Measurements from ENCODE around the gene FGF19.
A peak's percentile ranks its signal among the peaks of the same experiment; 100 is the strongest.

Gene FGF19

DNA sequence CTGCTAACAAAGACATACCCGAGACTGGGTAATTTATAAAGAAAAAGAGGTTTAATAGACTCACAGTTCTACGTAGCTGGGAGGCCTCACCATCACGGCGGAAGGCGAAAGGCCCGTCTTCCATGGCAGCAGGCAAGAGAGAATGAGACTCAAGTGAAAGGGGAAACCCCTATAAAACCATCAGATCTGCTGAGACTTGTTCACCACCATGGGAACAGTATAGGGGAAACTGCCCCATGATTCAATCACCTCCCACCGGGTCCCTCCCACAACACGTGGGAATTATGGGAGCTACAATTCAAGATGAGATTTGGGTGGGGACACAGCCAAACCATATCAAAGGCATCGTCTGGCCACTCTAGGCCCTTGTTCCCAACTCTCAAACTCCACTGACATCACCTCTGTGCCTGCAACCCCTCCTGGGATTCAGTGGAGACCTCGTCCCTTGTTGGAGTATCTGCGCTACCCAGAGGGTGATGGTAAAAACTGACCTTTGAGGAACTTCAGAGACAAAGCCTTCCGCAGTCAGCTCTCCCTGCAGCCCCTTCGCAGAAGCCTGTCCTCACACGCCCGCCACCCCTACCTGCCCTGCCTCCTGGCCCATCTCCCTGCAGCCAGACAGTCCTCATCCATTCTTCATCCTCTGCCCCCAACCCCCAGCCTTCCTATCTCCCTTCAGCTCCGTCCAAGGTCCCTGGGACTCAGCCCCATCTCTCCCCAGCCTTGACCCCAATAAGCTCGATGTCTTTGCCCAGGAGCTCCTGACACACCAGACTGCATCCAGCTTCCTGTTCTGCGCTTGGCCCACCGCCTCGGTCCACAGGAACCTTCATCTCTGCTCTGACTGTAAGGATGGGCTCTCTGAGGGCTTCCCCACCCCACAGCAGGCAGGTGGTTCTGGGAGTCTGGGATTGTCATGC is 47.0 kb downstream of the FGF19 start:
- intact Hi-C loops (cut with DNase I; ENCODE audit: low total_unique reads), result no loop called here
- TF ChIP-seq, protein P1, sequence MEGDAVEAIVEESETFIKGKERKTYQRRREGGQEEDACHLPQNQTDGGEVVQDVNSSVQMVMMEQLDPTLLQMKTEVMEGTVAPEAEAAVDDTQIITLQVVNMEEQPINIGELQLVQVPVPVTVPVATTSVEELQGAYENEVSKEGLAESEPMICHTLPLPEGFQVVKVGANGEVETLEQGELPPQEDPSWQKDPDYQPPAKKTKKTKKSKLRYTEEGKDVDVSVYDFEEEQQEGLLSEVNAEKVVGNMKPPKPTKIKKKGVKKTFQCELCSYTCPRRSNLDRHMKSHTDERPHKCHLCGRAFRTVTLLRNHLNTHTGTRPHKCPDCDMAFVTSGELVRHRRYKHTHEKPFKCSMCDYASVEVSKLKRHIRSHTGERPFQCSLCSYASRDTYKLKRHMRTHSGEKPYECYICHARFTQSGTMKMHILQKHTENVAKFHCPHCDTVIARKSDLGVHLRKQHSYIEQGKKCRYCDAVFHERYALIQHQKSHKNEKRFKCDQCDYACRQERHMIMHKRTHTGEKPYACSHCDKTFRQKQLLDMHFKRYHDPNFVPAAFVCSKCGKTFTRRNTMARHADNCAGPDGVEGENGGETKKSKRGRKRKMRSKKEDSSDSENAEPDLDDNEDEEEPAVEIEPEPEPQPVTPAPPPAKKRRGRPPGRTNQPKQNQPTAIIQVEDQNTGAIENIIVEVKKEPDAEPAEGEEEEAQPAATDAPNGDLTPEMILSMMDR (IDR thresholded peaks at IDR 0.05), result no peak
- Histone ChIP-seq H3K4me3 (no peak overlapping the region), H3K4me1 (peaks cover 0 to 2% (median 0%) of the 10 kb centered on the region in 4 donors), H3K27me3 (no peaks in the 10 kb centered on the region), H3K27ac (no peak overlapping the region), H3K9me3 (no peaks in the 10 kb centered on the region), H3K36me3 (peaks cover 8 to 38% (median 22%) of the 10 kb centered on the region in 3 donors)
- peak in 1 of 2 donors; percentile 48 for DNase-seq

DNA sequence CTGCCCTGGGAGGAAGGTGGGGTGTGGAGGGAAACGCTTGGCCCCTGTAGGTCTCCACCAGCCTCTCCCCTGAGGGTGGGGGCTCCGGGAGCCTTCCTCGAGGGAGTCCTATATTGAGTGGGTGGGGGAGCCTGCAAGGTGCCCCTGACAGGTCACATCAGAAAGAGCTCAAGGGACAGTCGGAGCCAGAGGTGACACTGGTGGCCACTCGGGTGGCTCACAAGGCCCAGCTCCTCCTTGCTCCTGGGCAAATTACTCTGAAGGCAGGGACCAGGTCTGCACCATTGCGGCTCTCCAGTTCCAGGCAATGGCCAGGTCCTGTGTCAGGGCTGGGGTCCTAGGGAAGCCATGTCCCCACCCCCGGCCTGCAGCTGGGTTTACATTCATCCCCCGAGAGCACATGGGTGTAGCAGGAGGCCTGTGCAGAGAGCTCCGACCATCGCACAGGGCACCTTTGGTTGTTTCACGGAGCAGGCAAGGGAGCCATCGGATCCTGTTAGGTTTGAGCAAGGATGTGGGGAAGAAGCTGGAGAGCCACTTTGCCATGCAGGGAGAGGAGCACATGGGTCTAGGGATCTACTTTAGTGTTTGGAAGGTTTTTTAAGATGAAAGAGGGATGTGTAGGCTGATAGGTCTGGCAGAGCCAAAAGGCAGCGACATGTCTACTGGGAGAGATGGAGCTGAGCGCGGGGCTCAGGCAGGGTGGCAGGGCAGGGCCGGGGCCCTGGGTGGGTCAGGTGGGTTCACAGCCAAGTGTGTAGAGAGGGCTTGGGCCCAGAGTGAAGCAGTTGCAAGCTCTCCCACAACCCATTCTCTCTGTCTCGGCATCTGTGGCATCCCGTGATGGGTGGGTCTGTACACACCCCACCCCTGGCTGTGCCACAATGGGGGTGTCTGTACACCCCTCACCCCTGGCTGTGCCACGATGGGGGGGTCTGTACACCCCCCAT is 48.1 kb downstream of the FGF19 start:
- no peak overlapping the region for H3K27ac ChIP-seq
- no peaks in the 10 kb centered on the region for H3K9me3 ChIP-seq
- H3K36me3 ChIP-seq, result peaks cover 17 to 36% (median 32%) of the 10 kb centered on the region in 3 donors
- intact Hi-C loops (cut with DNase I; ENCODE audit: low total_unique reads), result no loop called here
- no peak overlapping the region for H3K4me3 ChIP-seq
- TF ChIP-seq, protein P1 (IDR thresholded peaks at IDR 0.05), result no peak
- no peaks in the 10 kb centered on the region for H3K27me3 ChIP-seq
- peak in 1 of 2 donors; percentile 51 for DNase-seq
- peaks cover 0 to 2% (median 0%) of the 10 kb centered on the region in 4 donors for H3K4me1 ChIP-seq

DNA sequence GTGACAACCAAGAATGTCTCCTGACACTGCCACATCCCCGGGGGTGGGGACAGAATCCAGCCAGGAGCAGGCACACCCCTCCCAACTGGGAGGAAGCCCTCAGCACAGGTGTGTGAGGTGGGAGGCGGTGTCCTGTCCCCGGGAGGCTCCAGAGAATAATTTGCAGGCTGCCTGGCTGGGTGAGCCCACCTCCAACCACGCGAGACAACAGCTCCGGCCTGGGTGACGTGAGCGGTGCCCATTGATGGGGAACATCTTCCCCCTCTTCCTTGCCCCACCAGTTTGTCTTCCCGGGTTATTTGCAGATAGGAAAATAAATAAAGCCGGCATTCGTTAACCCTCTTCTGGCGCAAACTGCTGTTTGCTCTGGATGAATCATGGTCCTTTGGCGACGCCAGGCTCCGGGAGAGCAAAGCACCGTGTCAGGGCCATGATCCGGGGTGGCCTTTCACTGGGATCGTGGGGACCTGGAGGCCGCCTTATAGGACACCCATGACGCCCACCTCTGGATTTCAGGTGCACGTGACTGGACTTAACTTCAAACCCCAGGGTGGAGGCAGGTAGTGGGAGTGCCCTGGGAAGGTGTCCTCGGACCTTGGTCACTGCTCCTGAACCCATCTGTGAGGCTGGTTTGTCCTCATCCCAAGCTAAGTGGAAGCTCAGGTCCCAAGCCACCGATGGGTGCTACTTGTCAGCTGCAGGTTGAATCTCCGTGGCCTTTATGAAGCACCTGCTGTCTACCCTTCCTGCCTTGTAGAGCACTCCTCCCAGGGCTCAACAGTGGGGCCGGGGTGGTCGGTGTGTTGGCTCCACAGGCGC is 49.0 kb downstream of the FGF19 start:
- Histone ChIP-seq H3K9me3 (no peaks in the 10 kb centered on the region), H3K27me3 (no peaks in the 10 kb centered on the region), H3K4me1 (peaks cover 0 to 6% (median 0%) of the 10 kb centered on the region in 4 donors), H3K27ac (no peak overlapping the region), H3K4me3 (no peak overlapping the region), H3K36me3 (peaks cover 26 to 44% (median 40%) of the 10 kb centered on the region in 3 donors)
- intact Hi-C loops (cut with DNase I; ENCODE audit: low total_unique reads), result no loop called here
- DNase-seq, result peak; percentile 14 to 48
- TF ChIP-seq, protein P1 (IDR thresholded peaks at IDR 0.05), result no peak

DNA sequence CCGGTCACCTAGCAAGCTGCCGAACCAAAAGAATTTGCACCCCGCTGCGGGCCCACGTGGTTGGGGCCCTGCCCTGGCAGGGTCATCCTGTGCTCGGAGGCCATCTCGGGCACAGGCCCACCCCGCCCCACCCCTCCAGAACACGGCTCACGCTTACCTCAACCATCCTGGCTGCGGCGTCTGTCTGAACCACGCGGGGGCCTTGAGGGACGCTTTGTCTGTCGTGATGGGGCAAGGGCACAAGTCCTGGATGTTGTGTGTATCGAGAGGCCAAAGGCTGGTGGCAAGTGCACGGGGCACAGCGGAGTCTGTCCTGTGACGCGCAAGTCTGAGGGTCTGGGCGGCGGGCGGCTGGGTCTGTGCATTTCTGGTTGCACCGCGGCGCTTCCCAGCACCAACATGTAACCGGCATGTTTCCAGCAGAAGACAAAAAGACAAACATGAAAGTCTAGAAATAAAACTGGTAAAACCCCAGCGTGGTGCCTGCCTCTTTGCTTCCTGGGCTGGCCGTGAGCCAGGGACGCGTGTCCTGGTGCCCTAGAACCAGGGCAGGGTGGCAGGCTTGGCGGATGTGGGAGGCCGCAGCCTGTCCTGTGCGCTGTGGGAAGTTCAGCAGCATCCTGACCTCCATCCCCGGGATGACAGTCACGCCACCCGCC is 49.7 kb downstream of the FGF19 start:
- Histone ChIP-seq H3K9me3 (no peaks in the 10 kb centered on the region), H3K36me3 (peaks cover 27 to 51% (median 47%) of the 10 kb centered on the region in 3 donors), H3K4me1 (peaks cover 0 to 9% (median 0%) of the 10 kb centered on the region in 4 donors), H3K4me3 (no peak overlapping the region), H3K27me3 (no peaks in the 10 kb centered on the region), H3K27ac (no peak overlapping the region)
- TF ChIP-seq, protein P1 (IDR thresholded peaks at IDR 0.05), result no peak
- intact Hi-C loops (cut with DNase I; ENCODE audit: low total_unique reads), result no loop called here
- peak in 1 of 2 donors; percentile 62 for DNase-seq

Data from tibial artery (tissue), 4 donors.